Activated CD8-positive, alpha-beta memory T cell treated with anti-CD3 and anti-CD28 coated beads for 48 hours (primary cell): ENCODE results near the gene CD46.
A peak's percentile ranks its signal among the peaks of the same experiment; 100 is the strongest.

Source experiments
- DNase-seq, 3 experiments: peaks; one replicate each; pipeline ENCODE4 v3.0.0-alpha.2; 2020; ENCODE audit warnings: low read depth in 2 of 3, low spot score in 2 of 3

The CD46 gene

DNA sequence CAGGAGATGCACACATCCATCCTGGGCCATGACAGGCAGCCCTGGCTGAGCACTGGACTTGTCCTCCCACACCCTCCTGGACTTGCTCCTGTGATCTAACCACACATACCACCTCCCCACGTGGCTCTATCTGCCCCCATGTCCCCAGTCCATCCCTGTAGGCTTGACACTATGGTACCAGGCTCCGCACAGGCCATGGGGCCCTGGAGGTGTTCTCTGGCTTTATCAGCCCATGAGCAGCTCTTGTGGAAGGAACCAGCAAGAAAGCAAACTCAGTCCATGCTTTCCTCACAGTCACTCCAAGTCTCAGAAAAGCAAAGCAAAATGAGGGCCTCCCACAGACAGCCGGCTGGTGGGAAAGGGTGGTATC is 61.6 kb downstream of the CD46 start:
- no peak for DNase-seq

DNA sequence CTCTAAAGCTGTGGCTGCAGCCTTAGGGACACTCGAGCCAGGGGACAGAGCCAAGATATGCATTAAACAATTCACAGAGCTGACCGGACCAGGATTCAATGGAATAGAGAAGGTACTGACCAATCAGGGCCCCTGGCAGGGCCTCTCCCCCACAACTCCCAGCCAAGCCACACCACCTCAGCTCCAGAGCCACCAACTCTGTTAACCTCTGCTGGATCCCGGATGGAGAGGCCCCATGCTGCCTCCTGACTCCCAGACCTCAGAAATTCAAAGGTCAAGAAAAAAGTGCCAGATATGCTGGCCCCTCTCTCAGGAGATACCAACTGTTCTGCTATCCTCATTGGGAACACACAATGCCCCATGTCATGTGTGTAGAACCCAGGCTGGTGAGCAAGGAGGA is 62.1 kb downstream of the CD46 start:
- DNase-seq: no peak

DNA sequence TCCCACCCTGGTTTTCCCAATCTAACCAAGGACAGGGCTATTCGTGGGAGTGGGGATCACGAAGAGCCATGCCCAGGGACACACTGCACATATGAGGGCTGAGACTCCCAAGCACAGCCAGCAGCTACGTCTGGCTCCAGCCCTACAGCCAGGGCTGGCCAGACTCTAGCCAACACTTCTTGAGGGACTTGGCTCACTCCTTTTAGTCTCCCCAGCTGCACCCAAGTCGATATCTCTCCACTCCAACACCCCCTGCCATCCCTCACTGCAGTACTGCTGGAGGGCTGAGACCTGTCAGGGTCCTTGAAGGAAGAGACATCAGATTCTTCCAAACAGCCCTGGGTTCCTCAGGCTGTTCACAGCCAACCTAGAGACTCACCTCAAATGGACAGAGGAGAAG is 62.6 kb downstream of the CD46 start:
- no peak for DNase-seq

DNA sequence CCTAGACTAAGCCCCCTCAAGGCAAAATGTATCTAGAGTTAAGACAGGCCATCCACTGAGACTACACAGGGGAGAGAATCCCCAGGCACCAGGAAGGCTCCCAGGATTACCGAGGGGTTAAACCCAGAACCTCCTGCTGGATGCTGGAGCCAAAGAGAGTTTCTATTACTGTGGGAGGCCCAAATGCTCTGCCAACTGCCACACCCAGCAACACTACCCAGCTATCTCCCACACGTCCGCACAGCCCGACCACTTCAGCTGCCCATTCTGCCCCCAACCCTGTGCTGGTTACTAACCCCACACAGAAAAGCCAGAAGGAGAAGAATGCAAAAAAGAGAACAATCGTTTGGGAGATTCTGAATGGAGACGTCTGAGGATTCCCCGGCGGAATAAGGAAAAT is 63.6 kb downstream of the CD46 start:
- no peak for DNase-seq

DNA sequence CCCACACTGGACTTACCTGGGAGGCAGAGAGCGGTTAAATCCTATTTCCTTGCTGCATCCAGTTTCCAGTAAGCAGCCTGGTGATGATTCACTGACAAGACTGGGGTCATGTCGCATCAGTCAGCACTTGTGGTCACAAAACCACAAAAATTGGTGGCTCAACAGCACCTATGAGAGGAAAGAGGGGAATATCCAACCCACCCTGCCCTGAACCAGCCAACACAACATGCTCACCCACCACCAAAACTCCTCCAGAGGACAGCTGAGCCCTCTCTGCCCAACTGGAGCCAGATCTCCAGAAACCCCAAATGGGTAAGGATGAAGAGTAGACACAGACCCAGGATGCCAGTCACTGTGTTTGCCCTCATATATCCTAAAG is 64.0 kb downstream of the CD46 start:
- DNase-seq: peak in 1 of 3 experiments; percentile 16

DNA sequence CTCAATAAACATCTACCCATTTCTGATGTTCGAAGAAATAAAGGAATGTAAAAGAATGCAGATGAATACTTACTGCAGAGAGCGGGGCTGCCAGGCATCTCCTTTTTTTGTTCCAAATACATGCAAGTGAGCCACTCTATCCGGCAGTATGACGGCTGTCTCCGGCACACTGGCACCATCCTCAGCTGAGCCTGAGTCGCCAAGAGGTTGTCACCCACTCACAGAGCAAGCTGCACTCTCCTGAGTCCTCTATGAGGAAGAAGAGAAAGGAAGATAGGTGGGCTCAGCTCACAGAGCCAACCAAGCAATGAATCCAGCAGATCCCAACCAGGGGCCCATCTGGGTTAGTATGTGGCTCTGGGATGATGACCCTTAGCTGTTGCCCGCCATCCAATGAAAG is 65.3 kb downstream of the CD46 start:
- no peak for DNase-seq

DNA sequence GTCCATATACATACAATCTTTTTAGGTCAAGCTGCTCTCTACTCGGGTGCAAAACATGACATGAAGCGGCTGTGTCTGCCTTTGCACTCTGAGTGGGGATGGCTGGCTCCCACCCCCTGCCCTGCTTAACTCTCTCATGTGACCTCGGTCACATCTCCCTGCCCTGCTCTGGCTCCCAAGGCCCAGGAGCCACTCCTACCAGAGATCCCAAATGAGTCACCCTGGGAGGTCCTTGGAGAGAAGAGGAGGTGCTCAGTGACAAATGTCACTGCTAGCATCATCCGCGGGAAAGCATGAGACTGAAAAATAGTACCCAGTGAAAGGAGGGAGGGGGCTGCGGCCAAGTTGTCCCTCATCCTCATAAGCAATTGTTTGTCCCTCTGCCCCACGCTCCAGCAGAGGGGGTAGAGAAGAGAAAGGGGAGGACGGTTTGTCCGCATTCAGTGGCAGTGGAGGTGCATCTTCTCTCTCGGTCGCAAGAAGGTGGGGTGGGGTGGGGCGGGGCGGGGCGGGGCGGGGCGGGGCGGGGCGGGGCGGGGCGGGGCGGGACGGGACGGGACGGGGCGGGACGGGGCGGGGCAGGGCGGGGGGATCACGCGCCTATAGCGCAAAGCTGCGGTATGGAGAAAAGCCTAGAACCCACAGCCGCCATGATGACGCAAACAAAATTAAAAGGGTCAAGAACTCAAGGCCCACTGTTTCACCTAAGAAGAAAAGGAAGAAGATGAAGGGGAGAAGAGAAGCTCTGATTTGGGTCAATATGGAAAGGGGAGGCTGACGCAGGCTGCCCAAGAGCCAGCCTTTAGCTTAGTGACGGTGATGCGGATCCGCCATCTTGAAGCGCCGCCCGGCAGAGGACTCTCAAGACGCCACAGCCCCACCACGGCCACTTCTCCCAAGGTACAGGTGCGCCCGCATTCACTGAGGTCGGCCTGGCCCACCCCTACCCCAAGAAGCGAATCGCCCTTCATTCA is 66.2 kb downstream of the CD46 start:
- no peak for DNase-seq

DNA sequence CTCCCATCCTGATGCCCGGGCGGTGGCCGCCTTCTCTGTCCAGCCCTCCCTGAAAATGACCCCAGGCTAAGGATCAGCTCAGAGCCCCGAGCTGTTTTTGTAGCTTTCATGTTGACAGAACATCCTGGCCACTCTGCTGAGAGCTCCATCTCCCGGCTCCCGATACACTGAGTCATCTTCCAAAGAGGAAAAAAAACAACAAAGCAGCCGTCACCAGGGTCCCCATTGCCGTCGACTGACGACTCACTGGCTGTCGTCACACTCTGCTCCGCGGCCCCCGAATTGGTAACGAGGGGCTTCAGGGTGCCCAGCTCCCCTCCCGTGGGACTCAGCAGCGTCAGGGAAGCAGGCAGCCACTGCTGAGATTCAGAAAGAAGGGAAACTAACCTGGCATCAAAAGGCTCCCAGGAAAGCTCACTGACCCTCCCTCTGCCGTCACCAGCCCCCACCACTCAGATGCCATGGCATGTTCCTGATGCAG is 67.2 kb downstream of the CD46 start:
- DNase-seq: no peak

DNA sequence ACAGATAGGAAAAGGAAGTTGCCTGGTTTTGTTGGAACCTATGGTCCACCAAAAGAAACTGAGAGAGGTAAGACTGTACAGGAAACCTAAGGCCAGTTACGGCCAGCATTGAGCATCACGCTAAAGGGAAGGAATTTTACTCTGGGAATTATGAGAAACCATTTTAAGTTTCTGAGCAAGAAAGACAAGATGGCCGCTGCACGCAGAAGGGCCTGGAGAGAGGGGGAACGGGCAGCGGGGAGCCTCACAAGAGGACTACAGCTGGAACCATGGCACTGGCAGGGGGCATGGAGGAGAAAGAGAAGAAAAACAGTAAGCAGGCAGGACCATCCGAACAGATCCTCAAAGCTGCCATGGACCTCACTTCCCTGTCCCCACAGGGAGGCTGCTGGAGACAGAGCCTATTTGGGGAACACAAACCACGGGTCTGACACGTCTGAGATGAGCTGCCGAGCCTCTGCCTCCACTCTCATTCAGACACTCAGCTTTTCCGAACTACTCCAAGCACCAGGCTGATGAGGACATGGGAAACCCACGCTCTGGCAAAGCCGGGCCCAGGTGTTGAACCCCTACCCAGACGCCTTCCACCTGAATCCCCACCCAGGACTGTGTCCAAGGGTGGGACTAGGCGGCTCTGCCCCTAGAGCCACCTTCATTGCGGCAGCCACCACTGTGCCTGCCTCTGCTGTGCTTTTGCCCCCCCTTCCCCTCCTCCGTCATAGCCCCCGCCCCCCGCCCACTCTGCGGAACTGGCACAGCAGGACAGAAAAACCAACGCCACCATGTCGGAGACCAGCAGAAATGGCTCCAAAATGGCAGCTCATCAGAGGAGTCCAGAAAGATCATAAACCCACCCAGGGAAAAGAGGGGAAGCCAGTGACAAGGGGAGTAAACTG is 69.0 kb downstream of the CD46 start:
- DNase-seq: no peak

DNA sequence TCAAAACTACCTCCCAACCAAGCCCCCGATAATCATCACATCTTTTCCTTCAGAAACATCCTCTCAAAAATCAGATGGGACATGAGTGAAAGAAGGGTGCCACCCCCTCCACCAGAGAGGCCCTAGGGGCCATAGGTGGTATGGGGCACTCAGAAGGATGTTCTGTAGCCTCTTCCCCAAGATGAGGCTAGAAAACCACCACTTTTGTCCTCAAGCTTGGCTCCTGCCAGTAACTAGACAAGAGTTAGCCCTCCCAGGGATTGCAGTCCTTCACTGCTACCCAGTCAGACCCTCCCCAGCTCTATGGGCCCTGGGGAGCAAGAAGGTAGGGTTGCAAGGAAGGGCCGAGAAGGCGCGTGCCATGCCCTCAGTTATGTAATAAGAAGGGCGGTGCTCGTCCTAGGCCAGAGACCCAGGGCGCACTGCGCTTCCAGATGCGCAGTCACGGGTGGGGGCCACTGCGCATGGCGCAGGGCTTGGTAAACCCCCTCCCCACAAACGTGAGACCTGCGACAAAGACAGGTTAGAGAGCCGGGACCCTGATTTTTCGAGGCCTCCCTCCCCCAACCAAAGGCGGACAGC is 69.7 kb downstream of the CD46 start:
- DNase-seq: no peak

DNA sequence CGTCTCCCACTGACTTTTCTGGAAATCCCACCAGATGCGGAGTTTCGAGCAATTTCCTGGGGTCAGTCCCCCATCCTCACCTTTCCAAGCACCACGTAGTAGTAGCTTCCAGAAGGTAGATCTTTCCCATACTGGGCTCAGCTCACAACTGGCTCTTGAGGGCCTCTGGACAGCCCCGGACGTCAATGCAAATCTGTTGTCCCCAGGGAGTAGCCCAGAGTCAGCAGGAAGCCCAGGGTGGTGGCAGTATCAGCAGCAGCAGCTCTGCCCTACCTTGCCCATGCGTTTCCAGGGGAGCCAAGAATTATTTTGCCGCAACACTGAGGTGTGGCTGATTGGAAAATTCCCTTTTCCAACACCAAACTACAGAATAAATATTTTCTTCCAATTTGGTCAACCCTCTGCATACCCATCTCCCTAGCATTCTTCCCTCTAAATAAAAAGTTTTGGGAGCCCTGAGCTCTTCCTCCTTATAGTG is 70.3 kb downstream of the CD46 start:
- DNase-seq: no peak

DNA sequence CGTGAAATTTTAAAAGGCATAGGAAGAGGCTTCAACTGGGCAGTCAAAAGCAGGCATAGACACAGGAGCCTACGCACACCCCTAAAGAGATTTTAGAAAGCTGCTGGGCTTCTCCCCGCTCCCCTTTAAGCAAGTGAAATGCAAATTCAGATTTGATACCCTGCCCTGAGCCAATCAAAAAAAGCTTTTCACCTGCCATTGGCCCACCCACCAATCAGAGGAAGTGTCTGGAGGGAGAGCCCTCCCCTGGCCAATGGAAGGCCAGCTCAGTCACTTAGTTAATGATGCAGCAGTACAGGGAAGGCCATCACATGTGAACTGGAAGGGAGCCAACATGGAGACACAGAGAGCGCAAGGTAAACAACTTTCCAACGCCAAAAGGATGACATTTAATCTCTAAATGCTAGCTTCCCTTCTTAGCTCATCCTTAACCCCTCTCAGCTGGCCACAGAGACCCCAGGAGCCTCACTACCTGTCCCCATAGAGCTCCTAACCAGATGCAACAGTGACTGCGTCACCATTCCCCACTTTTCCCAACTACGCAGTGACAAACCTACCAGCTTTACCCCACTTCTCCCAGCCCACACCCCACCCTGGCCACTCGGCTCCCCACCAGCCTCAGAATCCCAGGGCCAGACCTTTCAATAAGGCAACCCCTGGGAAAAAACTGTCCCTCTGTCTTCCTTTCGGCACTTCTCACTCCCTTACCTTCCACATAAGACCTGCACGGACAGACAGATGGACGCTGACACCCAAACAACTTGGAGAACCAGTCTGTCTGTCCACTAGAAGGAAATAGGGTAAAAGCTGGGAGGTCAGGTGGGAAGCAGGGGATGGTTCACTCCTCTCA is 71.0 kb downstream of the CD46 start:
- peak in 1 of 3 experiments; percentile 38 for DNase-seq

DNA sequence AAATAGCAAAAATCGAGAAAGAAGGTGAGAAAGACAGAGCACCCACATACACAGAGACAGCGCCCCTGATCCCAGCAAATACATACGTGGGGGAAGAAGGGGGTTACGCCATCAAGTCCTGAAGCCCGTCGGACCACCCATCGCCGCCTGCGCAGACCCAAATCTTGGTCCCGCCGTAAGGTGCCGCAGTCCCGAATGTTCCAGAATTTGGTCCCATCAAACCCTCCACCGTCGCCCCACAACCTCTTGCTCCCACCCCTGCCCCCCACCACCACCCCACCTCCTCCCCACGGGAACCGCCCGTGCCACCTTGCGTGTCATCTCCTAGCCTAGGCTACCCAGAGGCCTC is 71.7 kb downstream of the CD46 start:
- no peak for DNase-seq

DNA sequence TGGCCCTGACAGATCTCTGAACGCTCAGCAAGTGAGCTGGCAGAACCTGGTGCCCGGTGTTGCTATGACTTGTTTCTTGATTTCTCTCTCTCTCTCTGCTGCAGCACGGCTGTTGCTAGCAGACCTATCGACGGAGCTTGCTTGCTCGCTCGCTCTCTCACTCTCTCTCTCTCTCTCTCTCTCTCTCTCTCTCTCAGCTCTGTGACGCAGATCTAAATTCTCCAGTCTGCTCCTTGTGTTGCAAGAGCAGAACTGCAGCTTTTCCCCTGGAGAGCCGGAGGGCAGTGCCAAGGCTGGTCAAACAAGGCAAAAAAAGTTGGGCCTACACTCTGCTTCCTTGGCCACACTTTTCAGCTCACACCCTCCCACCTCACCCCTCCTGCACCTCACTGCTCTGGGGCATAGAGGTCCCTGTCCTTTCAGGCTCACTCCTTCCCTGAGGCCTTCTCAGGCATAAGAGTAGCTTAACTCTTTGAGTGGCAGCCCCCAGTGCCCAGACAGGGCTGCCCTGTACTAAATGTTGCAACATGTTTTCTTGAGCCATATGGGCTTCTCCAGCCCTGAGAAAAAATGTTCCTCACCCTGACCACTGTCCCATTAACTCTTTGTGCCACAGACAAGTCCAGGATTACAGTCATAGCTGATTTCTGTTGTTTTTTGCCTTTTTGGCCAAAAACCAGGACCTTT is 72.2 kb downstream of the CD46 start:
- peak in 2 of 3 experiments; percentile 19 to 33 for DNase-seq

DNA sequence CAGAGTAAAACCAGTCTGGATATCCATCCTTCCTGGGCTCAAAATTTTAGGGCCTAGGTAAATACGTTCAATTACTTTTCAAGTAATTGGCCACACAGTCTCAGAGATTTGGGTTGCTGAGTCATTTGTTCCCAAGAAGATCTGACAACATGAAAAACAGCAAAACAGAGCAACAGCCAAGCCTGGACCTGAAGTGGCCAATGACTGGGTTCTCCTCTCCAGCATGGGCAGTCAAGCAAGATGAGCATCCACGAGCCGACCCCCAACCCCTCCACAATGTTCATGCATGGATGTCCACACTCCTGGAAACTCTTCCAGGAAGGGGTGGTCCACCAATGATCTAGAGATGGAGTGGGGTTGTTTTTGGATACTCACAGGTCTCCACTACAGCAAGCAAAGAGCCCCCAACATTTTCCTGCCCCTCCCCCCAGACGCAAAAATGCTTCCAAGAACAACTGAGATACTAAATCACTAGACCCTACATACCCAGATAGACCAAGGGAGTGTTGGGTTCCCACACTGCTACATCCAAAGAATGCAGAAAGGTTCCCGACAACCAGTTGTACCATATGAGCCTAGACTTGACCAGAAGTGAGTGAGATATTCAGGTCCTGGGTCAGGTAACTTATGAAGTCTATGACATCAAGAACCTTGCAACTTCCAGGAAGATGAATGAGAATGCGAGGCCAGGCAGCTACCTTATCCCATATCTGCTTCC is 73.0 kb downstream of the CD46 start:
- DNase-seq: no peak

DNA sequence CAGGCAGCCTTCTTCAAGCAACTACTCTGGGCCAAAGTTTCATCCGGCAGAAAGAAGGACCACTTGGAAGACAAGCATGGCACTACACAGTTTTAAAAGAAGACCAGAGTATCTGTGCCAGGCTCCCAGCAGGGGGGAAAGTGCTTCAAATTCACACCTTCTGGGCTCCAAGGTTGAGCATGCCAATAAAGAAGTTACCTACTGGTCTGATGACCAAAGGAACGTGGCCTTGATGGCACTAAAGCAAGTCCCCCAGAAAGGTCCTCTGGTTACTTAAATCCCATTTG is 73.5 kb downstream of the CD46 start:
- DNase-seq: no peak

DNA sequence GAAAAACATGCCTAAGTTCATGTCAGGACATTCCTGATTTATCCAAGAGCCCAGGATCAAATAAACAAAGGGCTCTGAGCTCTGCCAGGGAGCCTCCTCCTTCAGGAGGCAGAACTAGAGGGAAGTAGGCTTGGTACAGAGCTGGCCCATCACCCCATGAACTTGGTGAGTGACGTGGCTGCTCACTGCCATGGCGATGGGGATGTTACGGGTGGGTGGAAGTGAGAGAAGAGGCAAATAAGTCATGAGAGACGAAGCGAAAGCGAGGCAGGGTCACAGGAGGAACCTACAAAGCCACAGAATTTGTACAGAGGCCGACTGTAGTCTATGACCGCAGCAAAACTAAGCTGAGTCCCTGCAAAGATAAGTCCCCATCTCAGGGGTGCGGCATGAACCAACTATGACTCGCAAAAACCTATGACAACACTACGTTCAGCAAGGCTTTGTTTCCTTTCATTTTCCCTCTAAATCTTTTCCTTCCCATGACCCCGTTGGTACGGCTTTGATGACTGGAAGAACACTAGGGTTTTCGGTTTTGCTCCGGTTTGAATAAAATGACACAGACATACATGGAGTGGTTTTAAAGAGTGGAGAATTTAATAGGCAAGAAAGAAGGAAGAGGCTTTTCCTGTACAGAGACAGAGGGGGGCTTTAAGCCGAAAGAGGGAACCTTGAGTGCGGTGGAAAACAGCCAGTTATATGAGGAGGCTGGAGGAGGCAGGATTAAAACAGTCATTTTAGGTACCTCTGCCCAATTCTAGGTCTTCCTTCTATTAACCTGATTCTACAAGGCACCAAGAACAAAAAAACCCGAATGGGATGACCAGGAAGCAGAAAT is 74.1 kb downstream of the CD46 start:
- peak in 2 of 3 experiments; percentile 55 to 62 for DNase-seq

DNA sequence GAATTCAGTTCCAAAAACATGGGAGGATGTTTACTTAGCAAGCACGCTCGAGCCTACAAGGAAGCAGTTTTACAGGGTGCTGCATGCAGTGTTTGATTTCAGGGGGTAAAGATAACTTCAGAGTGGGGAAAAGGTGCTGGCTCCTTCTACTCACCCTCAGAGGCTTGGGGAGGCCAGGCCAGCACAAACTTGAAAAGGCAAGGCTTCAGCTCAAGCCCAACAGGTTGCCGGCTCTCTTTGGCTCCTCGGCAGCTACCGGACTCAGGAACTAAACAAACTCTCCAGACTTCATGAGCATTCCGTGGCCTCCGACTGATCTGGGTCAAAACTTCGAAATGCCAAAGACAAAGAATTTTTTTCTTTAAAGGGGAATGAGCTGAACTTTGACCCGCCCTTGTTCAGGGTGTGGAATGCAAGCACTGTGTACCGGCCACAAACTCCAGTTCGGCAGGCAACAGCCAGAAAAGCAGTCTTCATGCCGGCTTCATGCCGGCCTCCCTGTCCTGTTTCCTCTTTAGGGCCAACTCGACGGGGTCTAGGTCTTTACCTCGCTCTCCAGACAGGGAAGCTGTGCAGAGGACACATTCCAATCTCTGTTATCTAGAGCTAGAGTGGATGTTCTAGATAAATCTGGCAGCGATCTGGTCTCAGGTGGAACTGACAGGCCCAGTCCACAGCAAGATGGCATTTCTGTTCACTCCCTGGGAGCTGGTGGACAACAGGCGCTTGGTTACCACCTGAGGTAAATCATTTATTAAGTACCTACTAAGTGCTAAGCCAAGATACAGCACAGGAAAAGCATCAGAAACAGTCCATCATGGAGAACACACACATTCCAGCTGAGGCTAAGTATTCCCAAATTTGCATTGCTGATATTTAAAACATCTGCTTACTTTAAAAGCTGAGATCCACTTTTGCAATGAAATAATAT is 75.0 kb downstream of the CD46 start:
- DNase-seq: no peak
